ENCODE measurements around the gene HMCN1. TPM values are rescaled to one million over a fixed set of nuclear protein-coding genes. Genes with fewer than 3 reads are reported as not detected.

HMCN1 gene
- total and polyA plus RNA-seq, 2 donors from 2014 or later, result 0.97 to 2.7 TPM

DNA sequence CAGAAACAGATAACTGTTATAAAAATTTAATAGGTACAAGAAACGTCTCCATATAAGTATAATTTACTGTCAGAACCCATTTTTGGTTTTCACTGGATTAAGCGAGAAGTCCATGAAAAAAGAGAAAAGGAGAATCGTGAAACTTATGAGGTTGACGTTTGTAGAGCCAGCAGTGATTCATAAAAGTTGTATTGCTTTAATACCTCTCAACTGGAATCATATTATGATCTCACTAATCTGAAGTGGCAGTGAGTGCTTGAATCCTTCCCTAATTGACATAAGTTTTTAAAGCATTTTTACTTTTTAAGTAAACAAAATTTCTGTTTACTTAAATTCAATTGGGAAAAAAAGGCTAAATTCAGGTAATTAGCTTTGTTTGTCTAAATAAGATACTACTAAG, 325.6 kb downstream of the HMCN1 start:
- Histone ChIP-seq H3K9ac (ENCODE audit: low read length in 3 of 3) (no peak overlapping the region), H3K27me3 (ENCODE audit: control insufficient read depth, insufficient read depth, low read length) (no peaks in the 10 kb centered on the region), H3K4me1 (ENCODE audit: control insufficient read depth in 2 of 3, insufficient read depth in 2 of 3, low read depth in 1 of 3, low read length in 3 of 3) (peaks cover 0 to 14% (median 0%) of the 10 kb centered on the region in 3 donors), H3K36me3 (ENCODE audit: control insufficient read depth in 2 of 3, insufficient read depth in 3 of 3, low read length in 3 of 3) (no peaks in the 10 kb centered on the region), H3K4me3 (ENCODE audit: low read length in 3 of 3) (no peak overlapping the region), H3K27ac (ENCODE audit: low read depth in 2 of 2, low read length in 2 of 2) (peak overlapping the region in 1 of 2 donors; percentile 61), H3K9me3 (ENCODE audit: control insufficient read depth in 2 of 3, insufficient read depth in 1 of 3, low read length in 3 of 3) (no peaks in the 10 kb centered on the region)
- intact Hi-C loops (cut with DNase I), result no loop called here
- FAIRE-seq, result no peak
- no peak for DNase-seq
- TF ChIP-seq, protein P1, sequence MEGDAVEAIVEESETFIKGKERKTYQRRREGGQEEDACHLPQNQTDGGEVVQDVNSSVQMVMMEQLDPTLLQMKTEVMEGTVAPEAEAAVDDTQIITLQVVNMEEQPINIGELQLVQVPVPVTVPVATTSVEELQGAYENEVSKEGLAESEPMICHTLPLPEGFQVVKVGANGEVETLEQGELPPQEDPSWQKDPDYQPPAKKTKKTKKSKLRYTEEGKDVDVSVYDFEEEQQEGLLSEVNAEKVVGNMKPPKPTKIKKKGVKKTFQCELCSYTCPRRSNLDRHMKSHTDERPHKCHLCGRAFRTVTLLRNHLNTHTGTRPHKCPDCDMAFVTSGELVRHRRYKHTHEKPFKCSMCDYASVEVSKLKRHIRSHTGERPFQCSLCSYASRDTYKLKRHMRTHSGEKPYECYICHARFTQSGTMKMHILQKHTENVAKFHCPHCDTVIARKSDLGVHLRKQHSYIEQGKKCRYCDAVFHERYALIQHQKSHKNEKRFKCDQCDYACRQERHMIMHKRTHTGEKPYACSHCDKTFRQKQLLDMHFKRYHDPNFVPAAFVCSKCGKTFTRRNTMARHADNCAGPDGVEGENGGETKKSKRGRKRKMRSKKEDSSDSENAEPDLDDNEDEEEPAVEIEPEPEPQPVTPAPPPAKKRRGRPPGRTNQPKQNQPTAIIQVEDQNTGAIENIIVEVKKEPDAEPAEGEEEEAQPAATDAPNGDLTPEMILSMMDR (IDR thresholded peaks at IDR 0.05; ENCODE audit: borderline replicate concordance, extremely low read depth, insufficient read depth), result no peak

DNA sequence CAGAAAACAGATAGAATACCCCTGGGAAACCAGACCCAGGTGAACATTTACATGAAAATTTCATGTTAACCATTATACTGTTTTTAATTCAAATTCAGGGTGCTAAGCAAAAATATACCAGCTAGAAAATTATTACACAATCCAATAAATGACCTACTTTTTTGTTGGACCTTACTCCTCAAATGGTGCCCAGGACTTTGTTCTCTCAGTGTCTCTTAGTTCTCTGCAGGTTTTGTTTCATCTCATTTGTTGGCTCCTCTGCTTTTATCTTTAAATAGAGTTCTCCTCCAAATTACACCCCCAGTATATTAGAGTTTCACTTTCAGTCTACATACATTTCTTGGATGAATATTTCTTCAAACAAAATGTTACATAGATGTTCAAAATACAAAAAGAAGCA, 326.0 kb downstream of the HMCN1 start:
- intact Hi-C loops (cut with DNase I), result no loop called here
- no peaks in the 10 kb centered on the region for H3K36me3 ChIP-seq (ENCODE audit: control insufficient read depth in 2 of 3, insufficient read depth in 3 of 3, low read length in 3 of 3)
- TF ChIP-seq, protein P1 (IDR thresholded peaks at IDR 0.05; ENCODE audit: borderline replicate concordance, extremely low read depth, insufficient read depth), result no peak
- no peak for DNase-seq
- FAIRE-seq, result peak; percentile 35
- no peaks in the 10 kb centered on the region for H3K9me3 ChIP-seq (ENCODE audit: control insufficient read depth in 2 of 3, insufficient read depth in 1 of 3, low read length in 3 of 3)
- H3K9ac ChIP-seq (ENCODE audit: low read length in 3 of 3), result no peak overlapping the region
- H3K27ac ChIP-seq (ENCODE audit: low read depth in 2 of 2, low read length in 2 of 2), result peak overlapping the region in 1 of 2 donors; percentile 54
- H3K27me3 ChIP-seq (ENCODE audit: control insufficient read depth, insufficient read depth, low read length), result no peaks in the 10 kb centered on the region
- peaks cover 0 to 14% (median 0%) of the 10 kb centered on the region in 3 donors for H3K4me1 ChIP-seq (ENCODE audit: control insufficient read depth in 2 of 3, insufficient read depth in 2 of 3, low read depth in 1 of 3, low read length in 3 of 3)
- H3K4me3 ChIP-seq (ENCODE audit: low read length in 3 of 3), result peak overlapping the region in 1 of 3 donors; percentile 20

DNA sequence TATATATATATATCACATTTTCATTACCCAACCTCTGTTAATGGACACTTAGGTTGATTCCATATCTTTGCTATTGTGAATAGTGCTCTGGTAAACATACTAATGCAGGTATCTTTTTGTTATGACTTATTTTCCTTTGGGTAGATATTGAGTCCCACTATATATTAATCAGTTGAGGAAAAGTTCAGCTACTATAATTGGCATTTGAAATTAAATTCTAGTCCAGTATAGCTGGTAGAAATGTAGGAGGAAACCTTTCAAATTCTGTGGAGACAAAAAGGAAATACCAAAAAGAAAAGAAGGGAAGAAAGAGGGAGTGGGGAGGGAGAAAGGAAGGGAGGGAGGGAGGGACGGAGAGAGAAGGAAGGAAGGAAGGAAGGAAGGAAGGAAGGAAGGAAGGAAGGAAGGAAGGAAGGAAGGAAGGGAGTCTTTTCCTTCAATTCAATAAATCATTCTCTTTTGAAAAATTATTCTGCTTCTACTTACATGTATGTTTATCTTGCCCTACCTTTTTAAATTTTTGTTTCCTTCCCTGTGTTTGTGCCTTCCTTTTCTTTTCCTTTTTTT, 329.0 kb downstream of the HMCN1 start:
- TF ChIP-seq, protein P1 (IDR thresholded peaks at IDR 0.05; ENCODE audit: borderline replicate concordance, extremely low read depth, insufficient read depth), result no peak
- intact Hi-C loops (cut with DNase I), result no loop called here
- Histone ChIP-seq H3K4me3 (ENCODE audit: low read length in 3 of 3) (no peak overlapping the region), H3K27me3 (ENCODE audit: control insufficient read depth, insufficient read depth, low read length) (no peaks in the 10 kb centered on the region), H3K9ac (ENCODE audit: low read length in 3 of 3) (no peak overlapping the region), H3K27ac (ENCODE audit: low read depth in 2 of 2, low read length in 2 of 2) (no peak overlapping the region), H3K9me3 (ENCODE audit: control insufficient read depth in 2 of 3, insufficient read depth in 1 of 3, low read length in 3 of 3) (no peaks in the 10 kb centered on the region), H3K36me3 (ENCODE audit: control insufficient read depth in 2 of 3, insufficient read depth in 3 of 3, low read length in 3 of 3) (no peaks in the 10 kb centered on the region), H3K4me1 (ENCODE audit: control insufficient read depth in 2 of 3, insufficient read depth in 2 of 3, low read depth in 1 of 3, low read length in 3 of 3) (peaks cover 0 to 11% (median 0%) of the 10 kb centered on the region in 3 donors)
- FAIRE-seq (no peak), DNase-seq (no peak)

DNA sequence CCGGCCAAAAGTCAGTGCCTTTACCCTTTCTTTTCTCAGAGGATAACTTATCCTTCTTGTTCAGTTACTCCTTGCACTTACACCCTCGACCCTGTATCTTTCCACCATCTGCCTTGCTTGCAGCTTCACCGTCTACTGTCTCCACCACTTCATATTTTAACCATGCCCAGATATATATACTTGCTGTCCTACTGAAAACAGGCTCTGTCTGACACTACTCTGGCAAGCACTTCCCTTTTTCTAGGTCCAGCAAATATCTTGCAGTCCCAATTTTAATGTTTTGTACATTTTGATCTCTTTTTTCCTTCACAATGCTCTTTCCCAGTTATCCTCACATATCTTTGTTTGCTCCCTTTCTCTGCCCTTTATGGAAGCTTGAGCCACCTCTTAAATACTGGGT, 332.2 kb downstream of the HMCN1 start:
- H3K27me3 ChIP-seq (ENCODE audit: control insufficient read depth, insufficient read depth, low read length), result no peaks in the 10 kb centered on the region
- intact Hi-C loops (cut with DNase I), result no loop called here

More for the DNA sequence above, 332.2 kb downstream of the HMCN1 start:
- TF ChIP-seq, protein P1 (IDR thresholded peaks at IDR 0.05; ENCODE audit: borderline replicate concordance, extremely low read depth, insufficient read depth), result no peak
- FAIRE-seq (no peak), DNase-seq (no peak)
- no peak overlapping the region for H3K27ac ChIP-seq (ENCODE audit: low read depth in 2 of 2, low read length in 2 of 2)
- H3K9me3 ChIP-seq (ENCODE audit: control insufficient read depth in 2 of 3, insufficient read depth in 1 of 3, low read length in 3 of 3), result no peaks in the 10 kb centered on the region
- H3K36me3 ChIP-seq (ENCODE audit: control insufficient read depth in 2 of 3, insufficient read depth in 3 of 3, low read length in 3 of 3), result no peaks in the 10 kb centered on the region
- no peaks in the 10 kb centered on the region for H3K4me1 ChIP-seq (ENCODE audit: control insufficient read depth in 2 of 3, insufficient read depth in 2 of 3, low read depth in 1 of 3, low read length in 3 of 3)
- no peak overlapping the region for H3K4me3 ChIP-seq (ENCODE audit: low read length in 3 of 3)
- H3K9ac ChIP-seq (ENCODE audit: low read length in 3 of 3), result no peak overlapping the region

All from kidney (tissue), 14 donors.